Astrocyte of the cerebellum (primary cell): ENCODE results near the gene RCOR3.
"Not testable (repeated sequence)": the region's sequence is repeated elsewhere in the genome, so short reads cannot be mapped to it uniquely, and the experiment has no call there.

Source experiments
- DNase-seq: peaks from one replicate; pipeline ENCODE4 v3.0.0-alpha.2; 2011; ENCODE audit warnings: low read depth
- H3K4me3 ChIP-seq: 2 replicates; pipeline ENCODE4 v1.5.1; 2011; ENCODE audit warnings: mild to moderate bottlenecking, low read depth, low read length, moderate library complexity
- CTCF ChIP-seq: IDR thresholded peaks from 2 replicates; pipeline ENCODE4 v1.5.1; 2012; ENCODE audit warnings: low read length, low read depth, moderate library complexity, mild to moderate bottlenecking; ENCODE audit errors: missing control alignments
- in situ Hi-C: cut with HindIII; loops from 2 replicates; pipeline ENCODE4 v1.10.0; 2017; ENCODE audit warnings: low sequenced_read_pairs

RCOR3 gene

GRCh38 chr1:211247921-211248320, 11.2 kb upstream of the RCOR3 start:
- no peak for TF ChIP-seq CTCF
- in situ Hi-C loops = no loop called here
- no peak overlapping the region for H3K4me3 ChIP-seq
- DNase-seq = no peak

- in situ Hi-C loops, H3K4me3 ChIP-seq: not testable (repeated sequence)
Observed at GRCh38 chr1:211249611-211250010, 9.6 kb upstream of the RCOR3 start.

GRCh38 chr1:211257826-211258225, 1.3 kb upstream of the RCOR3 start:
- in situ Hi-C loops = no loop called here
- H3K4me3 ChIP-seq = peak overlapping the region; percentile 89
- DNase-seq = peak; percentile 4
- no peak for TF ChIP-seq CTCF

More at GRCh38 chr1:211249611-211250010, 9.6 kb upstream of the RCOR3 start:
- not testable (repeated sequence) for DNase-seq

GRCh38 chr1:211258310-211258755, 833 bp upstream of the RCOR3 start:
- TF ChIP-seq CTCF = no peak
- in situ Hi-C loops = no loop called here
- peak overlapping the region; percentile 89 for H3K4me3 ChIP-seq
- peak; percentile 73 for DNase-seq

- peak; percentile 2 for DNase-seq
- in situ Hi-C loops = no loop called here
- H3K4me3 ChIP-seq = peak overlapping the region; percentile 89
Observed at GRCh38 chr1:211259638-211260126, 516 bp downstream of the RCOR3 start.

GRCh38 chr1:211260141-211261107, 1.3 kb downstream of the RCOR3 start:
- in situ Hi-C loops = no loop called here
- no peak for TF ChIP-seq CTCF
- peak; percentile 63 for DNase-seq
- peak overlapping the region; percentile 89 for H3K4me3 ChIP-seq

More at GRCh38 chr1:211259638-211260126, 516 bp downstream of the RCOR3 start:
- TF ChIP-seq CTCF = no peak

GRCh38 chr1:211261229-211261628, 2.1 kb downstream of the RCOR3 start:
- H3K4me3 ChIP-seq = peak overlapping the region; percentile 89
- no peak for DNase-seq
- in situ Hi-C loops = no loop called here
- TF ChIP-seq CTCF = no peak

GRCh38 chr1:211263022-211263421, 3.9 kb downstream of the RCOR3 start:
- H3K4me3 ChIP-seq, in situ Hi-C loops, DNase-seq: not testable (repeated sequence)
